ENCODE data around the gene ARMC12.

The ARMC12 gene

DNA sequence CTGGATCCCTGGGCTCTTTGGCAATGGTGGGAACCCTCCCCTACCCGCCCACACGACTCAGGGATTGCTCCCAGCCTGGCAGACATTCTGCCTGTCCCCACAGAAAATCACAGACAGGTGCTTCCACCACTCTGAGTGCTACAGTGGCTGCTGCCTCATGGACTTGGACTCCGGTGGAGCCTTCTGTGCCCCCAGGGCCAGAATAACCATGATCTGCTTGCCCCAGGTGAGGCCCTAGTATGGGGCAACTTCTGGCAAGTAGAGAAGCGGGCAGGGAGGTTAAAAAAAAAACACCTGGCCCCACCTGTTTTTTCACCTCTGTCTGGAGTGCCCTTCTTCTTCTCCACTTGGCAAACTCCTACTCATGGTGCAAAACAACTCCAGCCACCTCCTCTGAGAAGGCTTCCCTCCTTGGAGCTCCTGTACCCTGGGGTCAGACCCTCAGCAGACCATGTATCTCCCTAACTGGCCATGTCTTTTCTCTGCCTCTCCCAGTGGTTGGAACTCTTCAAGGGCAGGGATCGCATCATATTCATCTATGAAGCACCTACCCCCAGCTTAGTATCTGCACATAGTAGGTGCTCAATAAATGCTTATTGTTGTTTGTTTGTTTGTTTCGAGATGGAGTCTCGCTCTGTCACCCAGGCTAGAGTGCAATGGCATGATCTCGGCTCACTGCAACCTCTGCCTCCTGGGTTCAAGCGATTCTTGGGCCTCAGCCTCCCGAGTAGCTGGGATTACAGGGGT, 40.7 kb downstream of the ARMC12 start:
- DNase-seq (ENCODE audit: insufficient read length, low spot score) = no peak
- no peak for FAIRE-seq
- TF ChIP-seq, protein P1, sequence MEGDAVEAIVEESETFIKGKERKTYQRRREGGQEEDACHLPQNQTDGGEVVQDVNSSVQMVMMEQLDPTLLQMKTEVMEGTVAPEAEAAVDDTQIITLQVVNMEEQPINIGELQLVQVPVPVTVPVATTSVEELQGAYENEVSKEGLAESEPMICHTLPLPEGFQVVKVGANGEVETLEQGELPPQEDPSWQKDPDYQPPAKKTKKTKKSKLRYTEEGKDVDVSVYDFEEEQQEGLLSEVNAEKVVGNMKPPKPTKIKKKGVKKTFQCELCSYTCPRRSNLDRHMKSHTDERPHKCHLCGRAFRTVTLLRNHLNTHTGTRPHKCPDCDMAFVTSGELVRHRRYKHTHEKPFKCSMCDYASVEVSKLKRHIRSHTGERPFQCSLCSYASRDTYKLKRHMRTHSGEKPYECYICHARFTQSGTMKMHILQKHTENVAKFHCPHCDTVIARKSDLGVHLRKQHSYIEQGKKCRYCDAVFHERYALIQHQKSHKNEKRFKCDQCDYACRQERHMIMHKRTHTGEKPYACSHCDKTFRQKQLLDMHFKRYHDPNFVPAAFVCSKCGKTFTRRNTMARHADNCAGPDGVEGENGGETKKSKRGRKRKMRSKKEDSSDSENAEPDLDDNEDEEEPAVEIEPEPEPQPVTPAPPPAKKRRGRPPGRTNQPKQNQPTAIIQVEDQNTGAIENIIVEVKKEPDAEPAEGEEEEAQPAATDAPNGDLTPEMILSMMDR (IDR thresholded peaks at IDR 0.05; ENCODE audit: insufficient read depth, missing control alignments) = no peak

DNA sequence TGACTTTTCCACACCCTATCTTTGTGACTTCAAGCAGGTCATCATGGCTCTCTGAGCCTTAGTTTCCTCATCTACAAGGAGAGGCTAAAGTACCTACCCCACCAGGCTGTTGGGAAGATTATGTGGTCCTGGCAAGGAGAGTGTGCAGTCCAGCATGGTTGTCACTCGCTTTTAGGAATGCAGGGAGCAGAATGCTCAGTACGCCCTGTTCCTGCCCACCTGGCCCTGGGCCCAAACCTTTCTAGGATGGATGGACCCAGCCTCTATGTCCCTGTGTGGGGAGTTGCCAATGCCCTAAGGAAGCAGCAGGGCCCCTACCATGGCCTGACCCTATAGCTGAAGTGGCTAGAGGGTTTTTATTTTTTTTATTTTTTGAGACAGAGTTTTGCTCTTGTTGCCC, 41.6 kb downstream of the ARMC12 start:
- TF ChIP-seq, protein P1 (IDR thresholded peaks at IDR 0.05; ENCODE audit: insufficient read depth, missing control alignments) = no peak
- no peak for FAIRE-seq
- DNase-seq (ENCODE audit: insufficient read length, low spot score) = no peak

DNA sequence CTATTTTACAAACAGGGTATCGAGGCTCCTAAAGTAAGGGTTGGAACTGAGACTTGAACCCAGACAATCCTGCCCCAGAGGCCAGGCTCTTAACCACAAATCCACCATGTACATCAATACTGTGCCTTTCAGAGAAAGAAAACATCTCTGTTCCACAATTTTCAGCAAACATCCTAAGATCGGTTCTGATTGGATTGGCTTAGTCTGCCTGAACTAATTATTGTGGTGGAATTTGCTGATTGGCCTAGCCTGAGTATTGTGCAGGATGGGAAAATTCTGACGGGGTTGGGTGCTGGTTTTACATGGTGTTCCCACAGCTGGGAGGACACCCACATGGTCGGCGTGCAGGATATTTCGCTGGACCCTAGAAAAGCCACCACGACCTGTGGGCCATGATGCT, 43.9 kb downstream of the ARMC12 start, which contains the start of gene CLPSL1:
Gene CLPSL1 (plus strand): TSS at position 301 of the 400 bp plus-strand sequence. CDS start 92 bp downstream, at position 393.
- FAIRE-seq (no peak), DNase-seq (ENCODE audit: insufficient read length, low spot score) (no peak)
- TF ChIP-seq, protein P1 (IDR thresholded peaks at IDR 0.05; ENCODE audit: insufficient read depth, missing control alignments) = no peak

DNA sequence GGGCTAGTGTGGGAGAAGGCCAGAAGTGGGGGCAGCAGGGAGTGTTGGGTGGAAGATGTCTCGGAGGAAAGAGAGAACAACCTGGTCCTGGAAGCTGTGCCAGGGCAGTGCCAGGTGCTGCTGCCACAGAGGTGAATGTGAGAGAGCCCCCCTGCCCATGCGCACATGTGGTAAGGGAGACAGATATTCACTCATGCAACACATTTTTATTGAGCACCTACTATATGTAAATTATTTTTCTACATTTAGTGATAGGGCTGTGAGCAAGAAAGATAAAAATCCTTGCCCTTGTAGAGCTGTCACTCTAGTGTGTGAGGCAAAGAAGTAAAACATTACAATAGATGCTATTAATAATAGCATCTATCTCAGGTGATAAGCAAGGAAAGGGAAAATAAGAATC, 44.5 kb downstream of the ARMC12 start:
- FAIRE-seq (no peak), DNase-seq (ENCODE audit: insufficient read length, low spot score) (no peak)
- TF ChIP-seq, protein P1 (IDR thresholded peaks at IDR 0.05; ENCODE audit: insufficient read depth, missing control alignments) = no peak

DNA sequence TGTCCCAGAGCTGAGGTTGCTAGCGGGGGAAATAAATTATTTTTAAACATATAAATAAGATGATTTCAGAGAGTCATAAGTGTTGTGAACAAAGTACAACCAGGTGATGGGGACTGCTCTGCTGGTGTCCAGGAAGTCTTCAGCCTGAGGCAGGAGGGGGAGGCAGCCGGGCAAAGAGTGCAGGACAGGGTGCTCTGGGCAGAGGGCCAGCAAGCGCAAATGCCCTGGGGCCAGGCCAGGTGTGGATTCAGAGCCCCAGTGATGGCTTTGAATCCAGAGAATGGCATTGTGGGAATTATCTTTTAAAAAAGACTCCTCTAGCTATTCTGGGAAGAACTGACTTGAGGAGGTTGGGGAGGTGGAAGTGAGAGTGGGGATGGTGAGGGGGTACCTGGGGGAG, 45.6 kb downstream of the ARMC12 start:
- FAIRE-seq = no peak
- TF ChIP-seq, protein P1 (IDR thresholded peaks at IDR 0.05; ENCODE audit: insufficient read depth, missing control alignments) = no peak
- no peak for DNase-seq (ENCODE audit: insufficient read length, low spot score)

DNA sequence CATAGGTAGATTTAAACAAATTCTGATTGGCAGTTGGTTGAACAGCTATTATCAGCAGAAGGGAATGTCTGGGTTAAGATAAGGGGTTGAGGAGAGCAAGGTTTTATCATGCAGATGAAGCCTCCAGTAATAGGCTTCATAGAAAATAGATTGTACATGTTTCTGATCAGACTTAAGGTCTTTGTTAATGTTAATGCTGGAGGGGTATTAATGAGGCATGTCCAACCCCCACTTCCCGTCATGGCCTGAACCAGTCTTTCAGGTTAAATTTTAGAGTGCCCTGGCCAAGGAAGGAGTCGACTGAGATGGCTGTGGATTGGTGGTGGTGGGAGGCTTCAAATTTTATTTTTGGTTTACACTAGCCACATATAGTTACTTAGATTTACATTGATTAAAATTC, 47.4 kb downstream of the ARMC12 start:
- DNase-seq (ENCODE audit: insufficient read length, low spot score) (no peak), FAIRE-seq (no peak)
- TF ChIP-seq, protein P1 (IDR thresholded peaks at IDR 0.05; ENCODE audit: insufficient read depth, missing control alignments) = no peak

DNA sequence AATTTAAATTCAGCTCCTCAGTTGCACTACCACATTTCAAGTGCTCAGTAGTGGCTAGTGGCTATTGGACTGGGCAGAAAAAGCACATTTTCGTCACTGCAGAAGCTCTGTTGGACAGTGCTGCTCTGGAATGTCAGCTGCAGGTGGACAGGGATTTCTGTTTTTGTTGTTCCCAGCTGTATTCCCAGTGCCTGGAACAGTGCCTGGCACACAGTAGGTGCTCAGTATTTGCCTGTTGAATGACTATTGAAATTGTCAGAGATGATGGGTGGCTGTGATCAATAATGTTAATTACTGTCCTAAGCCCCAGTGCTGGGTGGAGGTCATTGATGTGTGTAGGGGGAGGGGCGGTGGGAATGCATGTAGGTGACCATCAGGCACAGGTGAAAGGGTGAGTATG, 49.4 kb downstream of the ARMC12 start:
- no peak for DNase-seq (ENCODE audit: insufficient read length, low spot score)
- no peak for FAIRE-seq
- TF ChIP-seq, protein P1 (IDR thresholded peaks at IDR 0.05; ENCODE audit: insufficient read depth, missing control alignments) = no peak

Measured in D721Med (cell line).